GM12801 (cell line): ENCODE results near the gene OOSP1.

Experiments used
- TF ChIP-seq, protein P1 (sequence below): IDR thresholded peaks from one replicate; pipeline ENCODE4 v1.5.1; 2011; ENCODE audit warnings: control low read depth; ENCODE audit not compliant: insufficient read length; ENCODE audit errors: extremely low read depth

OOSP1 gene

DNA sequence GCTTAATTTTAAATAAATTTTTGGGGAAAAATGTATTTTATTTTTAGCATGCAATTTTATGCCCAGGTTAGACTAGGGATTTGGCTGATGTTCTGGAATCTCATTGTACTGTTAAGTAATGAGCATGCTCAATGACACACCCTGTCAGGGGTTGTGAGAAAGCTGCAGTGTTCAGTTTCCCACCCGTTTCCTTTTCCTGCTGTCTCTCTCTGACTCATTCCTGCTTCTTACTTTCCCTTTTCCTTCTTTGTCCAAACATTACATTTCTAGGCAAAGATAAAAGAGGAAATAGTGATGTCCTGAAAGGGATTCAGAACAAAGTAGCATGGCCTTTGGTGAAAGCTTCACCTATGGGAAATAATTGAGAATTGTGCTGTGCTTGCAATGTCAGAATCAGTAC is 36.9 kb upstream of the OOSP1 start:
- TF ChIP-seq, protein P1, sequence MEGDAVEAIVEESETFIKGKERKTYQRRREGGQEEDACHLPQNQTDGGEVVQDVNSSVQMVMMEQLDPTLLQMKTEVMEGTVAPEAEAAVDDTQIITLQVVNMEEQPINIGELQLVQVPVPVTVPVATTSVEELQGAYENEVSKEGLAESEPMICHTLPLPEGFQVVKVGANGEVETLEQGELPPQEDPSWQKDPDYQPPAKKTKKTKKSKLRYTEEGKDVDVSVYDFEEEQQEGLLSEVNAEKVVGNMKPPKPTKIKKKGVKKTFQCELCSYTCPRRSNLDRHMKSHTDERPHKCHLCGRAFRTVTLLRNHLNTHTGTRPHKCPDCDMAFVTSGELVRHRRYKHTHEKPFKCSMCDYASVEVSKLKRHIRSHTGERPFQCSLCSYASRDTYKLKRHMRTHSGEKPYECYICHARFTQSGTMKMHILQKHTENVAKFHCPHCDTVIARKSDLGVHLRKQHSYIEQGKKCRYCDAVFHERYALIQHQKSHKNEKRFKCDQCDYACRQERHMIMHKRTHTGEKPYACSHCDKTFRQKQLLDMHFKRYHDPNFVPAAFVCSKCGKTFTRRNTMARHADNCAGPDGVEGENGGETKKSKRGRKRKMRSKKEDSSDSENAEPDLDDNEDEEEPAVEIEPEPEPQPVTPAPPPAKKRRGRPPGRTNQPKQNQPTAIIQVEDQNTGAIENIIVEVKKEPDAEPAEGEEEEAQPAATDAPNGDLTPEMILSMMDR, result no peak

GRCh38 chr11:59918480-59918879 is 19.8 kb upstream of the OOSP1 start:
- TF ChIP-seq, protein P1, result no peak

DNA sequence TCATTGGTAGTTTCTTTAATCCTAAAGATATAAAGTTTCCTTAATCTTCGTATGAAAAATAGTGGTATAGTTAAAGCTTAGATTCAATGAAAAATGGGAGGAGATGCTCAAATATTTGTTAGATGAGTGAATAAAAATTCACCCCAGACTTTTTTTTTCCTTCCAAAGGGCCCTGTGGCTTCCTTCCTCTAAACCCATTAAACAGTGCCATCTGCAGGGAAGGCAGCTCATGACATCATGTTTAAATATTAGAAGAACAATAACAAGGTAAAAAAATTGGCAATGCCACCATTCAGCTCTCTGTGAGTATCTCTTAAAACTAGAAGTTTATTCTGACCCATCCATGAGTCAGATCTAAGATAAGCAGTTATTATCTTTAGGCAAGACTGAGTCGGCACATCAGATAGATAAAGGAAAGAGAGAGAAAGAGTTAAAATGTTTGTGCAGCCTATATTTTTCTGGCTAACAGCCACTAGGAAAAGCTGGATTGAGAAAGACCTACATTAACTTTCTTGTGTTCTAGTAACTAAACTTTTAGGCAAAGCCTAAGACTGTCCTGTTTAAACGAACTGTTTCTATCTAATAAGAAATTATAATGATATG is 19.1 kb upstream of the OOSP1 start:
- TF ChIP-seq, protein P1, result no peak

- TF ChIP-seq, protein P1, result no peak
These were observed 14.4 kb upstream of the OOSP1 start for GRCh38 chr11:59923813-59924212.

- TF ChIP-seq, protein P1, result no peak
These were observed 6.5 kb upstream of the OOSP1 start for GRCh38 chr11:59931688-59932087.

DNA sequence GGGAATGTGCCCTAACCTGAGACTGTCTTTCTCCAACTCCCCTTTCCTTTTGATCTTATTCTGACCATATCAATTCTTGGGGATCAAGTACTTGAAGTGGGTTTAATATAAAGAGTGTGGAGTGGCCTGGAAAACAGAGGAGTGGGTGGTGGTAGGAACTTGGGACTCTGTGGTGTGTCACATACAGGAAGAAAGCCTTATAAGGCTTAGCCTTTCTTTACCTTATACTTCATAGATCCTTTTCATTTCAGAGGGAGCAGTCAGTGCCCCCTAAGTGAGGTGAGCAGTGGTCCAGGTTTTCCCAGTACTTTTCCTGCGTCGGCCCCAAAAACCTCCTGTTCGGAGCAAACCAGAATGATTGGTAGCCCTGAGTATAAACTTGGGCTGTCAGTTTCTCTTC is 486 bp downstream of the OOSP1 start:
- TF ChIP-seq, protein P1, result no peak

GRCh38 chr11:59939482-59939881 is 1.2 kb downstream of the OOSP1 start:
- TF ChIP-seq, protein P1, result no peak
